HUES64 (cell line): Measurements from ENCODE around the gene ASTL.

Experiments used
- H3K27ac ChIP-seq: 2 replicates; pipeline ENCODE4 v1.7.0; 2013; ENCODE audit warnings: low read depth, low read length, inconsistent platforms
- H3K27me3 ChIP-seq: 2 replicates; pipeline ENCODE4 v1.6.1; 2013; ENCODE audit warnings: mild to moderate bottlenecking, low read length; ENCODE audit not compliant: insufficient read depth
- H3K36me3 ChIP-seq: 2 replicates; pipeline ENCODE4 v1.6.1; 2013; ENCODE audit warnings: mild to moderate bottlenecking, low read length; ENCODE audit not compliant: insufficient read depth
- H3K4me1 ChIP-seq: 2 replicates; pipeline ENCODE4 v1.6.1; 2013; ENCODE audit warnings: mild to moderate bottlenecking, low read length, moderate library complexity; ENCODE audit not compliant: insufficient read depth
- H3K4me3 ChIP-seq: 2 replicates; pipeline ENCODE4 v1.5.1; 2013; ENCODE audit warnings: mild to moderate bottlenecking, low read length, moderate library complexity
- H3K9ac ChIP-seq: 2 replicates; pipeline ENCODE4 v1.6.1; 2013; ENCODE audit warnings: mild to moderate bottlenecking, low read depth, low read length
- H3K9me3 ChIP-seq: 2 replicates; pipeline ENCODE4 v1.6.1; 2013; ENCODE audit warnings: low read depth, low read length; ENCODE audit not compliant: insufficient read depth
- WGBS: fragments of 150-250, 120-280 bp; methylation state at CpG from one replicate; pipeline ENCODE4 v1.1.7; 2013; ENCODE audit warnings: missing lambda C conversion rate; 5-methylcytosine and 5-hydroxymethylcytosine counted together

Gene ASTL

GRCh38 chr2:96134421-96134820, 3.9 kb downstream of the ASTL start:
- Histone ChIP-seq H3K9ac (no peak overlapping the region), H3K4me3 (no peak overlapping the region), H3K36me3 (no peaks in the 10 kb centered on the region), H3K27me3 (no peaks in the 10 kb centered on the region), H3K4me1 (0 out of 2 replicates have a peak, but pooled peaks cover 5% of the 10 kb centered on the region), H3K27ac (no peak overlapping the region), H3K9me3 (no peaks in the 10 kb centered on the region)
- WGBS: 92% methylated on average over 11 of the region's 11 CpGs

- 94% methylated on average over 26 of the region's 26 CpGs for WGBS
- H3K4me3 ChIP-seq: no peak overlapping the region
- H3K9ac ChIP-seq: no peak overlapping the region
- H3K36me3 ChIP-seq: no peaks in the 10 kb centered on the region
- no peaks in the 10 kb centered on the region for H3K4me1 ChIP-seq
- no peak overlapping the region for H3K27ac ChIP-seq
- H3K27me3 ChIP-seq: no peaks in the 10 kb centered on the region
- no peaks in the 10 kb centered on the region for H3K9me3 ChIP-seq
These were observed 6.2 kb downstream of the ASTL start for GRCh38 chr2:96131813-96132745.

GRCh38 chr2:96131152-96131812, 7.0 kb downstream of the ASTL start:
- Histone ChIP-seq H3K36me3 (no peaks in the 10 kb centered on the region), H3K4me1 (no peaks in the 10 kb centered on the region), H3K27me3 (0 out of 2 replicates have a peak, but pooled peaks cover 2% of the 10 kb centered on the region), H3K9ac (no peak overlapping the region), H3K4me3 (no peak overlapping the region), H3K27ac (no peak overlapping the region), H3K9me3 (no peaks in the 10 kb centered on the region)
- WGBS: 84% methylated on average over 10 of the region's 10 CpGs

- Histone ChIP-seq H3K4me1 (no peaks in the 10 kb centered on the region), H3K27ac (no peak overlapping the region), H3K4me3 (no peak overlapping the region), H3K36me3 (no peaks in the 10 kb centered on the region), H3K9ac (no peak overlapping the region), H3K9me3 (no peaks in the 10 kb centered on the region), H3K27me3 (0 out of 2 replicates have a peak, but pooled peaks cover 2% of the 10 kb centered on the region)
- WGBS: 90% methylated on average over 4 of the region's 4 CpGs
These were observed 7.8 kb downstream of the ASTL start for GRCh38 chr2:96130483-96130882.

- no peaks in the 10 kb centered on the region for H3K36me3 ChIP-seq
- 0 out of 2 replicates have a peak, but pooled peaks cover 2% of the 10 kb centered on the region for H3K27me3 ChIP-seq
- H3K4me1 ChIP-seq: no peaks in the 10 kb centered on the region
- H3K27ac ChIP-seq: no peak overlapping the region
- no peaks in the 10 kb centered on the region for H3K9me3 ChIP-seq
- 87% methylated on average over 15 of the region's 16 CpGs for WGBS
- no peak overlapping the region for H3K9ac ChIP-seq
- no peak overlapping the region for H3K4me3 ChIP-seq
These were observed 8.7 kb downstream of the ASTL start for GRCh38 chr2:96129528-96130120.

- Histone ChIP-seq H3K27me3 (0 out of 2 replicates have a peak, but pooled peaks cover 2% of the 10 kb centered on the region), H3K4me3 (no peak overlapping the region), H3K36me3 (no peaks in the 10 kb centered on the region), H3K9me3 (no peaks in the 10 kb centered on the region), H3K27ac (no peak overlapping the region), H3K9ac (no peak overlapping the region), H3K4me1 (no peaks in the 10 kb centered on the region)
- 86% methylated on average over 6 of the region's 6 CpGs for WGBS
These were observed 9.8 kb downstream of the ASTL start for GRCh38 chr2:96128456-96128855.

- H3K4me1 ChIP-seq: no peaks in the 10 kb centered on the region
- H3K9ac ChIP-seq: no peak overlapping the region
- no peaks in the 10 kb centered on the region for H3K9me3 ChIP-seq
- H3K4me3 ChIP-seq: no peak overlapping the region
- H3K27me3 ChIP-seq: peaks cover 6% of the 10 kb centered on the region; the same call in 1 of the 2 replicates
- WGBS: 93% methylated on average over 14 of the region's 14 CpGs
- no peak overlapping the region for H3K27ac ChIP-seq
- no peaks in the 10 kb centered on the region for H3K36me3 ChIP-seq
These were observed 13.7 kb downstream of the ASTL start for GRCh38 chr2:96124406-96125265.

GRCh38 chr2:96123936-96124335, 14.4 kb downstream of the ASTL start:
- peaks cover 12% of the 10 kb centered on the region for H3K27me3 ChIP-seq
- H3K9ac ChIP-seq: no peak overlapping the region
- H3K36me3 ChIP-seq: no peaks in the 10 kb centered on the region
- H3K27ac ChIP-seq: no peak overlapping the region
- no peaks in the 10 kb centered on the region for H3K9me3 ChIP-seq
- no peaks in the 10 kb centered on the region for H3K4me1 ChIP-seq
- H3K4me3 ChIP-seq: no peak overlapping the region
- 93% methylated on average over 11 of the region's 11 CpGs for WGBS

- H3K9ac ChIP-seq: no peak overlapping the region
- 80% methylated on average over 1 of the region's 1 CpG for WGBS
- H3K4me3 ChIP-seq: no peak overlapping the region
- H3K9me3 ChIP-seq: no peaks in the 10 kb centered on the region
- H3K27ac ChIP-seq: no peak overlapping the region
- no peaks in the 10 kb centered on the region for H3K4me1 ChIP-seq
- no peaks in the 10 kb centered on the region for H3K36me3 ChIP-seq
- H3K27me3 ChIP-seq: peaks cover 18% of the 10 kb centered on the region
These were observed 15.0 kb downstream of the ASTL start for GRCh38 chr2:96123290-96123689.

GRCh38 chr2:96122391-96122790, 15.9 kb downstream of the ASTL start:
- H3K36me3 ChIP-seq: no peaks in the 10 kb centered on the region
- no peaks in the 10 kb centered on the region for H3K9me3 ChIP-seq
- H3K27ac ChIP-seq: no peak overlapping the region
- no peak overlapping the region for H3K9ac ChIP-seq
- 86% methylated on average over 5 of the region's 5 CpGs for WGBS
- no peak overlapping the region for H3K4me3 ChIP-seq
- peaks cover 27% of the 10 kb centered on the region for H3K27me3 ChIP-seq
- peaks cover 4% of the 10 kb centered on the region; the same call in 1 of the 2 replicates for H3K4me1 ChIP-seq
